ENCODE data around the gene LDLRAD1.
"Not testable (repeated sequence)": the region's sequence is repeated elsewhere in the genome, so short reads cannot be mapped to it uniquely, and the experiment has no call there.

The LDLRAD1 gene

GRCh38 chr1:54017979-54018378 lies at the start of gene LDLRAD1:
LDLRAD1 (minus strand) TSS chr1:54018186; CDS start chr1:54018112, 74 bp downstream.
- H3K36me3 Mint-ChIP-seq = no peaks in the 10 kb centered on the region
- peaks cover 2% of the 10 kb centered on the region for H3K27me3 Mint-ChIP-seq
- H3K4me1 Mint-ChIP-seq (ENCODE audit: low read depth) = no peaks in the 10 kb centered on the region
- H3K9me3 Mint-ChIP-seq (ENCODE audit: low read depth) = no peaks in the 10 kb centered on the region
- no peak within 1 kb of the TSS for H3K27ac Mint-ChIP-seq
- H3K4me3 Mint-ChIP-seq = no peak within 1 kb of the TSS

- H3K4me3 Mint-ChIP-seq = no peak overlapping the region
- peaks cover 11% of the 10 kb centered on the region for H3K4me1 Mint-ChIP-seq (ENCODE audit: low read depth)
- H3K9me3 Mint-ChIP-seq (ENCODE audit: low read depth) = no peaks in the 10 kb centered on the region
- H3K27ac Mint-ChIP-seq = no peak overlapping the region
- peaks cover 2% of the 10 kb centered on the region for H3K36me3 Mint-ChIP-seq
- H3K27me3 Mint-ChIP-seq = no peaks in the 10 kb centered on the region
Measured at GRCh38 chr1:54064299-54064698, 46.3 kb upstream of the LDLRAD1 start.

- Mint-ChIP-seq H3K4me1 (ENCODE audit: low read depth) (peaks cover 38% of the 10 kb centered on the region), H3K4me3 (no peak overlapping the region), H3K9me3 (ENCODE audit: low read depth) (no peaks in the 10 kb centered on the region), H3K27me3 (no peaks in the 10 kb centered on the region), H3K36me3 (peaks cover 2% of the 10 kb centered on the region), H3K27ac (no peak overlapping the region)
Measured at GRCh38 chr1:54054438-54054749, 36.4 kb upstream of the LDLRAD1 start.

- H3K4me3 Mint-ChIP-seq = no peak overlapping the region
- H3K27ac Mint-ChIP-seq = no peak overlapping the region
- peaks cover 41% of the 10 kb centered on the region for H3K4me1 Mint-ChIP-seq (ENCODE audit: low read depth)
- no peaks in the 10 kb centered on the region for H3K9me3 Mint-ChIP-seq (ENCODE audit: low read depth)
- H3K27me3 Mint-ChIP-seq = no peaks in the 10 kb centered on the region
- H3K36me3 Mint-ChIP-seq = peaks cover 2% of the 10 kb centered on the region
Measured at GRCh38 chr1:54053745-54054437, 35.9 kb upstream of the LDLRAD1 start.

GRCh38 chr1:54052934-54053744 lies 35.2 kb upstream of the LDLRAD1 start, which contains the start of the genes TCEANC2 and TMEM59:
TCEANC2 (plus strand) TSS chr1:54053608; CDS start chr1:54054423, 815 bp downstream.
TMEM59 (minus strand) TSS chr1:54053204; CDS start chr1:54053188, 16 bp downstream.
- Mint-ChIP-seq H3K4me3 (no peak within 1 kb of the TSS), H3K27ac (no peak within 1 kb of the TSS), H3K4me1 (ENCODE audit: low read depth) (peaks cover 46% of the 10 kb centered on the region), H3K27me3 (no peaks in the 10 kb centered on the region), H3K36me3 (peaks cover 2% of the 10 kb centered on the region), H3K9me3 (ENCODE audit: low read depth) (no peaks in the 10 kb centered on the region)

- no peak overlapping the region for H3K4me3 Mint-ChIP-seq
- no peaks in the 10 kb centered on the region for H3K9me3 Mint-ChIP-seq (ENCODE audit: low read depth)
- peaks cover 48% of the 10 kb centered on the region for H3K4me1 Mint-ChIP-seq (ENCODE audit: low read depth)
- peaks cover 2% of the 10 kb centered on the region for H3K36me3 Mint-ChIP-seq
- no peaks in the 10 kb centered on the region for H3K27me3 Mint-ChIP-seq
- H3K27ac Mint-ChIP-seq = no peak overlapping the region
Measured at GRCh38 chr1:54052431-54052933, 34.5 kb upstream of the LDLRAD1 start.

- Mint-ChIP-seq H3K27ac (no peak overlapping the region), H3K9me3 (ENCODE audit: low read depth) (no peaks in the 10 kb centered on the region), H3K36me3 (no peaks in the 10 kb centered on the region), H3K27me3 (no peaks in the 10 kb centered on the region), H3K4me1 (ENCODE audit: low read depth) (peaks cover 50% of the 10 kb centered on the region), H3K4me3 (no peak overlapping the region)
Measured at GRCh38 chr1:54051933-54052430, 34.0 kb upstream of the LDLRAD1 start.

- not testable (repeated sequence) for H3K27ac Mint-ChIP-seq; H3K9me3 Mint-ChIP-seq (ENCODE audit: low read depth); H3K36me3 Mint-ChIP-seq; H3K27me3 Mint-ChIP-seq
- Mint-ChIP-seq H3K4me1 (ENCODE audit: low read depth) (peaks cover 49% of the 10 kb centered on the region), H3K4me3 (peak overlapping the region; percentile 54)
Measured at GRCh38 chr1:54050435-54050834, 32.4 kb upstream of the LDLRAD1 start.

GRCh38 chr1:54047384-54048305 lies 29.7 kb upstream of the LDLRAD1 start:
- Mint-ChIP-seq H3K4me3 (peak overlapping the region; percentile 10), H3K9me3 (ENCODE audit: low read depth) (no peaks in the 10 kb centered on the region), H3K27me3 (no peaks in the 10 kb centered on the region), H3K36me3 (no peaks in the 10 kb centered on the region), H3K4me1 (ENCODE audit: low read depth) (peaks cover 44% of the 10 kb centered on the region), H3K27ac (peak overlapping the region; percentile 85)

- no peaks in the 10 kb centered on the region for H3K9me3 Mint-ChIP-seq (ENCODE audit: low read depth)
- no peaks in the 10 kb centered on the region for H3K27me3 Mint-ChIP-seq
- H3K4me3 Mint-ChIP-seq = no peak overlapping the region
- H3K36me3 Mint-ChIP-seq = no peaks in the 10 kb centered on the region
- peak overlapping the region; percentile 85 for H3K27ac Mint-ChIP-seq
- peaks cover 44% of the 10 kb centered on the region for H3K4me1 Mint-ChIP-seq (ENCODE audit: low read depth)
Measured at GRCh38 chr1:54046671-54047383, 28.8 kb upstream of the LDLRAD1 start.

GRCh38 chr1:54045496-54045895 lies 27.5 kb upstream of the LDLRAD1 start:
- H3K27ac Mint-ChIP-seq = peak overlapping the region; percentile 72
- H3K27me3 Mint-ChIP-seq = no peaks in the 10 kb centered on the region
- H3K4me1 Mint-ChIP-seq (ENCODE audit: low read depth) = peaks cover 42% of the 10 kb centered on the region
- H3K4me3 Mint-ChIP-seq = no peak overlapping the region
- no peaks in the 10 kb centered on the region for H3K36me3 Mint-ChIP-seq
- H3K9me3 Mint-ChIP-seq (ENCODE audit: low read depth) = no peaks in the 10 kb centered on the region

GRCh38 chr1:54041806-54042205 lies 23.8 kb upstream of the LDLRAD1 start:
- peaks cover 15% of the 10 kb centered on the region for H3K4me1 Mint-ChIP-seq (ENCODE audit: low read depth)
- peak overlapping the region; percentile 16 for H3K27ac Mint-ChIP-seq
- no peaks in the 10 kb centered on the region for H3K27me3 Mint-ChIP-seq
- no peaks in the 10 kb centered on the region for H3K36me3 Mint-ChIP-seq
- no peak overlapping the region for H3K4me3 Mint-ChIP-seq
- no peaks in the 10 kb centered on the region for H3K9me3 Mint-ChIP-seq (ENCODE audit: low read depth)

GRCh38 chr1:54037476-54037875 lies 19.5 kb upstream of the LDLRAD1 start:
- no peaks in the 10 kb centered on the region for H3K9me3 Mint-ChIP-seq (ENCODE audit: low read depth)
- no peaks in the 10 kb centered on the region for H3K27me3 Mint-ChIP-seq
- peaks cover 3% of the 10 kb centered on the region for H3K4me1 Mint-ChIP-seq (ENCODE audit: low read depth)
- no peak overlapping the region for H3K4me3 Mint-ChIP-seq
- H3K27ac Mint-ChIP-seq = peak overlapping the region; percentile 17
- H3K36me3 Mint-ChIP-seq = no peaks in the 10 kb centered on the region
